T follicular helper cell (primary cell): ENCODE results near the gene CHGA.

ENCODE experiments used
- DNase-seq: peaks from one replicate; pipeline ENCODE4 v3.0.0-alpha.2; 2020; ENCODE audit warnings: low read depth

The CHGA gene

GRCh38 chr14:92929689-92930608 lies 7.0 kb downstream of the CHGA start:
- no peak for DNase-seq

- DNase-seq, result no peak
Measured at GRCh38 chr14:92930737-92931602, 8.0 kb downstream of the CHGA start.

GRCh38 chr14:92931681-92932447 lies 8.9 kb downstream of the CHGA start:
- no peak for DNase-seq

GRCh38 chr14:92932448-92933395 lies 9.8 kb downstream of the CHGA start:
- DNase-seq, result no peak

- no peak for DNase-seq
Measured at GRCh38 chr14:92933481-92933880, 10.5 kb downstream of the CHGA start.

- no peak for DNase-seq
Measured at GRCh38 chr14:92934196-92935085, 11.5 kb downstream of the CHGA start.

- DNase-seq, result no peak
Measured at GRCh38 chr14:92935446-92935845, 12.5 kb downstream of the CHGA start.

- no peak for DNase-seq
Measured at GRCh38 chr14:92936085-92936484, 13.1 kb downstream of the CHGA start.

GRCh38 chr14:92937051-92937937 lies 14.3 kb downstream of the CHGA start:
- no peak for DNase-seq

GRCh38 chr14:92938235-92938875 lies 15.4 kb downstream of the CHGA start:
- DNase-seq, result no peak

- DNase-seq, result no peak
Measured at GRCh38 chr14:92938890-92939671, 16.1 kb downstream of the CHGA start.

- no peak for DNase-seq
Measured at GRCh38 chr14:92939699-92940098, 16.7 kb downstream of the CHGA start.

- no peak for DNase-seq
Measured at GRCh38 chr14:92940543-92940942, 17.6 kb downstream of the CHGA start.

- DNase-seq, result no peak
Measured at GRCh38 chr14:92941531-92941930, 18.6 kb downstream of the CHGA start.

- DNase-seq, result no peak
Measured at GRCh38 chr14:92942136-92942535, 19.2 kb downstream of the CHGA start.

- DNase-seq, result no peak
Measured at GRCh38 chr14:92942576-92942975, 19.6 kb downstream of the CHGA start.

GRCh38 chr14:92942976-92943710 lies 20.2 kb downstream of the CHGA start:
- DNase-seq, result no peak
